Pancreas (tissue), 10 donors: Measurements from ENCODE around the gene KCNAB2. TPM values are rescaled to one million over a fixed set of nuclear protein-coding genes. Genes with fewer than 3 reads are reported as not detected.
"Not testable (repeated sequence)": the region's sequence is repeated elsewhere in the genome, so short reads cannot be mapped to it uniquely, and the experiment has no call there.

Experiments used
- ATAC-seq, 4 donors: fragments of 200-7000 bp; cut with Tn5 transposase; one replicate each; pipeline versions ENCODE4 v1.8.0 to v1.9.1; 2020; ENCODE audit warnings: mild to moderate bottlenecking in 4 of 4, moderate library complexity in 4 of 4
- DNase-seq, 6 donors: peaks; one replicate each; pipeline ENCODE4 v3.0.0-alpha.2; 2020
- FAIRE-seq: peaks from 2 replicates; lab custom pipeline; 2012; peaks lifted over from hg19 to GRCh38; lab: Jason Lieb, UNC
- H3K27ac ChIP-seq, 4 donors: fragments of 200-600 bp; sonication (generic); 1 replicate in 3 of 4; 2 replicates in 1 of 4; pipeline versions ENCODE4 v1.5.0 to v1.8.0; 2020
- H3K27me3 ChIP-seq, 4 donors: fragments of 200-600 bp; one replicate each; pipeline ENCODE4 v1.8.0; 2021
- H3K36me3 ChIP-seq, 3 donors: fragments of 200-600 bp; sonication (generic) in 1 of 3; one replicate each; pipeline versions ENCODE4 v1.5.0 to v1.8.0; 2020 to 2021
- H3K4me1 ChIP-seq, 3 donors: fragments of 200-600 bp; one replicate each; pipeline ENCODE4 v1.8.0; 2021
- H3K4me3 ChIP-seq, 4 donors: fragments of 200-600 bp; sonication (generic) in 2 of 4; one replicate each; pipeline versions ENCODE4 v1.5.0 to v1.8.0; 2020 to 2021
- H3K9me3 ChIP-seq, 4 donors: fragments of 200-600 bp; one replicate each; pipeline ENCODE4 v1.8.0; 2021
- CTCF ChIP-seq, 4 donors: fragments of 200-600 bp; sonication (generic) in 3 of 4; IDR thresholded peaks; one replicate each; pipeline versions ENCODE4 v1.5.0 to v1.8.0; 2021; ENCODE audit warnings: antibody characterized with exemption in 4 of 4
- WGBS, 2 donors: extraction: QIAGEN DNeasy Blood & Tissue Kit; methylation state at CpG; one replicate each; pipeline ENCODE4 v1.1.7; 2013; 5-methylcytosine and 5-hydroxymethylcytosine counted together
- intact Hi-C, 3 donors: fragments of 100-400 bp; cut with DNase I; formaldehyde crosslinking; loops; one replicate each; pipeline versions ENCODE4 v1.11.1 to v1.14.2; 2022
- polyA plus RNA-seq, 2 donors: library from polyadenylated mRNA; stranded (reverse); fragments of 200-250 nt; gene quantifications; one replicate each; pipeline ENCODE4 v1.2.3, GENCODE V29; 2013
- total RNA-seq, 6 donors: library from RNA; stranded (reverse); fragmentation: NEBNext Ultra II Directional in 4 of 6; extraction: Animal tissue kit (Norgen Biotek cat#: 25700) in 4 of 6; gene quantifications; one replicate each; pipeline versions ENCODE4 v1.2.1 to v1.2.4, GENCODE V29; 2021 to 2023
- donor health status: healthy with polysubstance abuse.
- donor health status: DM: no; HTN: no; CAD: no; lungs with moderate emphysema.
- donor health status: DM: no; HTN: no; CAD: no.
- donor health status: control.
- donor health status: control.
- donor health status: Bipolar disorder and iron deficiency.
- donor health status: DM: yes; HTN: yes; CAD: no.
- donor health status: DM: no; HTN: no; CAD: no.
- donor health status: DM: no; HTN: no; CAD: no.
- donor health status: DM: yes; HTN: yes; CAD: no.

The KCNAB2 gene
- total and polyA plus RNA-seq, 8 donors = 1.2 to 9.0 (median 4.3) TPM

GRCh38 chr1:6056572-6056948 is 10.9 kb downstream of the KCNAB2 start:
- Histone ChIP-seq H3K36me3 (no peaks in the 10 kb centered on the region), H3K9me3 (no peaks in the 10 kb centered on the region), H3K27me3 (no peaks in the 10 kb centered on the region), H3K4me3 (no peak overlapping the region), H3K27ac (no peak overlapping the region), H3K4me1 (no peaks in the 10 kb centered on the region)
- 71 to 77% methylated on average over 8 of the region's 8 CpGs for WGBS, 2 donors
- FAIRE-seq (no peak), ATAC-seq (peak in 2 of 4 donors; percentile 53 to 66), DNase-seq (no peak)
- TF ChIP-seq CTCF (IDR thresholded peaks at IDR 0.05) = no peak
- intact Hi-C loops = loop anchor here in 1 of 3 donors (10.0 kb wide), 1 partner anchor 188 kb away; the partner anchor contains the start of gene HES3

- 57 to 63% methylated on average over 9 of the region's 9 CpGs for WGBS, 2 donors
- intact Hi-C loops = loop anchor here in 1 of 3 donors (10.0 kb wide), 1 partner anchor 187 kb away; the partner anchor contains the start of gene HES3
- no peak for FAIRE-seq
Observed at GRCh38 chr1:6057170-6057845, 11.6 kb downstream of the KCNAB2 start.

GRCh38 chr1:6059866-6060265 is 14.2 kb downstream of the KCNAB2 start:
- peak in 1 of 6 donors; percentile 43 for DNase-seq
- WGBS, 2 donors = 79 to 87% methylated on average over 7 to 9 of the region's 9 CpGs

More at GRCh38 chr1:6057170-6057845, 11.6 kb downstream of the KCNAB2 start:
- H3K27me3 ChIP-seq = no peaks in the 10 kb centered on the region
- H3K9me3 ChIP-seq = no peaks in the 10 kb centered on the region
- ATAC-seq (no peak), DNase-seq (no peak)
- no peaks in the 10 kb centered on the region for H3K36me3 ChIP-seq
- no peak overlapping the region for H3K27ac ChIP-seq
- H3K4me1 ChIP-seq = no peaks in the 10 kb centered on the region
- TF ChIP-seq CTCF (IDR thresholded peaks at IDR 0.05) = no peak
- no peak overlapping the region for H3K4me3 ChIP-seq

GRCh38 chr1:6062670-6063069 is 17.0 kb downstream of the KCNAB2 start:
- 72 to 85% methylated on average over 6 of the region's 6 CpGs for WGBS, 2 donors
- no peak for DNase-seq
- H3K4me3 ChIP-seq = no peak overlapping the region
- no peak for FAIRE-seq
- no peak for ATAC-seq
- H3K36me3 ChIP-seq = no peaks in the 10 kb centered on the region
- H3K27ac ChIP-seq = no peak overlapping the region
- H3K4me1 ChIP-seq = no peaks in the 10 kb centered on the region
- no peaks in the 10 kb centered on the region for H3K27me3 ChIP-seq
- H3K9me3 ChIP-seq = no peaks in the 10 kb centered on the region
- TF ChIP-seq CTCF (IDR thresholded peaks at IDR 0.05) = no peak
- intact Hi-C loops = no loop called here

More at GRCh38 chr1:6059866-6060265, 14.2 kb downstream of the KCNAB2 start:
- no peak for FAIRE-seq
- H3K4me1 ChIP-seq = no peaks in the 10 kb centered on the region
- H3K27ac ChIP-seq = no peak overlapping the region
- H3K27me3 ChIP-seq = no peaks in the 10 kb centered on the region
- no peaks in the 10 kb centered on the region for H3K9me3 ChIP-seq
- TF ChIP-seq CTCF (IDR thresholded peaks at IDR 0.05) = no peak
- H3K4me3 ChIP-seq = no peak overlapping the region
- H3K36me3 ChIP-seq = no peaks in the 10 kb centered on the region
- intact Hi-C loops = loop anchor here in 1 of 3 donors (10.0 kb wide), 1 partner anchor 185 kb away; the partner anchor contains the start of gene HES3
- no peak for ATAC-seq

GRCh38 chr1:6063532-6064053 is 17.9 kb downstream of the KCNAB2 start:
- intact Hi-C loops, H3K27me3 ChIP-seq, H3K4me3 ChIP-seq, ATAC-seq, DNase-seq, H3K4me1 ChIP-seq, FAIRE-seq, H3K27ac ChIP-seq, H3K9me3 ChIP-seq, H3K36me3 ChIP-seq: not testable (repeated sequence)
- 71 to 82% methylated on average over 7 of the region's 7 CpGs for WGBS, 2 donors
